ENCODE data around the gene IQGAP2.
A peak's percentile ranks its signal among the peaks of the same experiment; 100 is the strongest.

Gene IQGAP2

GRCh38 chr5:76385540-76385939 is 17.5 kb upstream of the IQGAP2 start:
- no peak for DNase-seq

- DNase-seq, result peak; percentile 26
Observed at GRCh38 chr5:76386360-76386759, 16.7 kb upstream of the IQGAP2 start.

GRCh38 chr5:76388236-76388635 is 14.8 kb upstream of the IQGAP2 start:
- peak; percentile 66 for DNase-seq

- DNase-seq, result no peak
Observed at GRCh38 chr5:76388791-76389512, 14.1 kb upstream of the IQGAP2 start.

GRCh38 chr5:76389513-76390154 is 13.5 kb upstream of the IQGAP2 start:
- no peak for DNase-seq

- DNase-seq, result no peak
Observed at GRCh38 chr5:76391014-76391413, 12.1 kb upstream of the IQGAP2 start.

GRCh38 chr5:76393035-76393680 is 9.9 kb upstream of the IQGAP2 start:
- DNase-seq, result no peak

GRCh38 chr5:76397200-76397599 is 5.9 kb upstream of the IQGAP2 start:
- no peak for DNase-seq

- no peak for DNase-seq
Observed at GRCh38 chr5:76399268-76399667, 3.8 kb upstream of the IQGAP2 start.

- DNase-seq, result no peak
Observed at GRCh38 chr5:76400466-76400865, 2.6 kb upstream of the IQGAP2 start.

GRCh38 chr5:76401801-76402250 is 1.3 kb upstream of the IQGAP2 start:
- DNase-seq, result peak; percentile 32

- DNase-seq, result peak; percentile 68
Observed at GRCh38 chr5:76402251-76402885, 717 bp upstream of the IQGAP2 start.

- DNase-seq, result peak; percentile 58
Observed at GRCh38 chr5:76403766-76404222, 709 bp downstream of the IQGAP2 start.

- peak; percentile 58 for DNase-seq
Observed at GRCh38 chr5:76404223-76405211, 1.4 kb downstream of the IQGAP2 start.

- DNase-seq, result no peak
Observed at GRCh38 chr5:76406014-76406413, 2.9 kb downstream of the IQGAP2 start.

- no peak for DNase-seq
Observed at GRCh38 chr5:76406673-76407072, 3.6 kb downstream of the IQGAP2 start.

- DNase-seq, result no peak
Observed at GRCh38 chr5:76408104-76408654, 5.1 kb downstream of the IQGAP2 start.

GRCh38 chr5:76412511-76412910 is 9.4 kb downstream of the IQGAP2 start:
- DNase-seq, result peak; percentile 8

GRCh38 chr5:76413746-76414145 is 10.7 kb downstream of the IQGAP2 start:
- no peak for DNase-seq

GRCh38 chr5:76414788-76415187 is 11.7 kb downstream of the IQGAP2 start:
- no peak for DNase-seq

- DNase-seq, result no peak
Observed at GRCh38 chr5:76415855-76416254, 12.8 kb downstream of the IQGAP2 start.
